ENCODE data around the gene MMP13. TPM values are rescaled to one million over a fixed set of nuclear protein-coding genes. Genes with fewer than 3 reads are reported as not detected.

MMP13 gene
- total RNA-seq, 1 experiment from 2014 or later, result not detected

GRCh38 chr11:102915044-102915375, 40.5 kb downstream of the MMP13 start:
- H3K9me3 ChIP-seq (ENCODE audit: control insufficient read depth, low read depth, low read length), result no peaks in the 10 kb centered on the region
- no peak overlapping the region for H2AK5ac ChIP-seq (ENCODE audit: insufficient read length, low read length)
- no peak overlapping the region for H3K23ac ChIP-seq (ENCODE audit: insufficient read length, low read depth, low read length)
- no peaks in the 10 kb centered on the region for H4K20me1 ChIP-seq (ENCODE audit: control insufficient read depth, insufficient read depth, insufficient read length)
- H2BK15ac ChIP-seq (ENCODE audit: low read depth, low read length), result no peak overlapping the region
- H3K56ac ChIP-seq (ENCODE audit: insufficient read length, low read depth, low read length), result no peak overlapping the region
- no peak overlapping the region for H3K27ac ChIP-seq (ENCODE audit: insufficient read length, low read depth, low read length)
- Mint-ChIP-seq H3K9me3 (no peaks in the 10 kb centered on the region; a peak in 1 of 5 replicates), H3K27me3 (ENCODE audit: low read depth) (no peaks in the 10 kb centered on the region), H3K4me1 (peaks cover 19% of the 10 kb centered on the region in 2 experiments), H3K36me3 (ENCODE audit: insufficient read depth in 1 of 3, low read depth in 3 of 3) (no peaks in the 10 kb centered on the region), H3K27ac (no peak overlapping the region), H3K4me3 (no peak overlapping the region)
- H4K91ac ChIP-seq (ENCODE audit: insufficient read length, low read depth, low read length), result no peak overlapping the region
- H3K79me2 ChIP-seq (ENCODE audit: insufficient read depth, low read length), result no peaks in the 10 kb centered on the region
- H2BK12ac ChIP-seq (ENCODE audit: insufficient read length, low read depth, low read length), result no peak overlapping the region
- no peak for DNase-seq
- no peak overlapping the region for H3T11ph ChIP-seq (ENCODE audit: low read length)
- no peak overlapping the region for H2AFZ ChIP-seq (ENCODE audit: low read length)
- no peak overlapping the region for H4K8ac ChIP-seq (replicated peaks; ENCODE audit: insufficient read length, low read depth, low read length)
- no peak for TF ChIP-seq CTCF (conservative IDR thresholded peaks at IDR 0.05)
- no peak overlapping the region for H3K4me2 ChIP-seq (ENCODE audit: insufficient read depth, insufficient read length, low read length)
- no peak overlapping the region for H4K5ac ChIP-seq (ENCODE audit: insufficient read length, low read depth, low read length)
- no peak overlapping the region for H3K9ac ChIP-seq (ENCODE audit: extremely low read depth, insufficient read length, low read length)
- H2BK120ac ChIP-seq (ENCODE audit: low read depth, low read length, poor library complexity, severe bottlenecking), result no peak overlapping the region
- H2BK20ac ChIP-seq (ENCODE audit: low read depth, low read length, poor library complexity, severe bottlenecking), result no peak overlapping the region
- no peak overlapping the region for H2BK5ac ChIP-seq (ENCODE audit: insufficient read length, low read length)
- H3K4ac ChIP-seq (ENCODE audit: low read depth, low read length), result no peak overlapping the region
- no peaks in the 10 kb centered on the region for H3K79me1 ChIP-seq (ENCODE audit: insufficient read depth, low read depth, low read length, poor library complexity, severe bottlenecking)
- no peak overlapping the region for H3K18ac ChIP-seq (ENCODE audit: insufficient read length, low read depth, low read length)
- no peaks in the 10 kb centered on the region for H3K23me2 ChIP-seq (ENCODE audit: insufficient read length, low read depth, low read length, poor library complexity, severe bottlenecking)
- H3K27me3 ChIP-seq (ENCODE audit: insufficient read depth, low read length), result no peaks in the 10 kb centered on the region
- no peaks in the 10 kb centered on the region; the same call in 1 of the 2 replicates for H3K4me1 ChIP-seq (ENCODE audit: insufficient read depth, low read length)
- H3K14ac ChIP-seq (ENCODE audit: insufficient read depth, low read length), result no peak overlapping the region

Data from H9 (cell line).